Fibroblast of the aortic adventitia (primary cell): Measurements from ENCODE around the gene SPRING1. TPM values are rescaled to one million over a fixed set of nuclear protein-coding genes. Genes with fewer than 3 reads are reported as not detected.
A peak's percentile ranks its signal among the peaks of the same experiment; 100 is the strongest.

Experiments used
- DNase-seq: peaks from one replicate; pipeline ENCODE4 v3.0.0-alpha.2; 2010; ENCODE audit warnings: low read depth
- H3K4me3 ChIP-seq: 2 replicates; pipeline ENCODE4 v1.5.1; 2011; ENCODE audit warnings: low read depth, mild to moderate bottlenecking, control low read depth, low read length, moderate library complexity
- total RNA-seq: library from RNA; depleted of rRNA; stranded (reverse); fragments of >200 nt; gene quantifications from 2 replicates; pipeline ENCODE4 v1.2.3, GENCODE V29; 2012; ENCODE audit warnings: low replicate concordance
- TF ChIP-seq, protein P1 (sequence below): IDR thresholded peaks from 2 replicates; pipeline ENCODE4 v1.5.1; 2011; ENCODE audit warnings: mild to moderate bottlenecking, low read length, control low read depth, inconsistent platforms; ENCODE audit not compliant: insufficient read depth

The SPRING1 gene
- total RNA-seq, 1 donor: 24.4 TPM

DNA sequence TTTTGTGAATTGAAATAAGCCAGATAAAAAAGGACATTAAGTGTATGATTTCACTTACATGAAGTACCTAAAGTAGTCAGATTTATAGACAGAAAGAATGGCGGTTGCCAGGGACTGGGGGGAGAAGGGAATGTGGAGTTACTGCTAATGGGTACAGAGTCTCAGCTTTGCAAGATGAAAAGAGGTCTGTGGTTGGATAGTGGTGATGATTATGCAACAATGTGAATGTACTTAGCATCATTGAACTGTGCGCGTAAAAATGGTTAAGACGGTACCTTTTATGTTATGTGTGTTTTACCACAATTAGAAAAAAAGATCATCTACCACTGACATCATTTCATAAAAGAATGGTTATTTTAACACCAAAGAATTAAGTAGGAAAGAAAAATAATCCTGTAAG lies 36.2 kb upstream of the SPRING1 start:
- TF ChIP-seq, protein P1, sequence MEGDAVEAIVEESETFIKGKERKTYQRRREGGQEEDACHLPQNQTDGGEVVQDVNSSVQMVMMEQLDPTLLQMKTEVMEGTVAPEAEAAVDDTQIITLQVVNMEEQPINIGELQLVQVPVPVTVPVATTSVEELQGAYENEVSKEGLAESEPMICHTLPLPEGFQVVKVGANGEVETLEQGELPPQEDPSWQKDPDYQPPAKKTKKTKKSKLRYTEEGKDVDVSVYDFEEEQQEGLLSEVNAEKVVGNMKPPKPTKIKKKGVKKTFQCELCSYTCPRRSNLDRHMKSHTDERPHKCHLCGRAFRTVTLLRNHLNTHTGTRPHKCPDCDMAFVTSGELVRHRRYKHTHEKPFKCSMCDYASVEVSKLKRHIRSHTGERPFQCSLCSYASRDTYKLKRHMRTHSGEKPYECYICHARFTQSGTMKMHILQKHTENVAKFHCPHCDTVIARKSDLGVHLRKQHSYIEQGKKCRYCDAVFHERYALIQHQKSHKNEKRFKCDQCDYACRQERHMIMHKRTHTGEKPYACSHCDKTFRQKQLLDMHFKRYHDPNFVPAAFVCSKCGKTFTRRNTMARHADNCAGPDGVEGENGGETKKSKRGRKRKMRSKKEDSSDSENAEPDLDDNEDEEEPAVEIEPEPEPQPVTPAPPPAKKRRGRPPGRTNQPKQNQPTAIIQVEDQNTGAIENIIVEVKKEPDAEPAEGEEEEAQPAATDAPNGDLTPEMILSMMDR: no peak
- DNase-seq: no peak
- no peak overlapping the region for H3K4me3 ChIP-seq

- no peak overlapping the region for H3K4me3 ChIP-seq
- DNase-seq: peak; percentile 22
- TF ChIP-seq, protein P1: no peak
Measured at GRCh38 chr12:116773276-116773731, 35.4 kb upstream of the SPRING1 start.

- TF ChIP-seq, protein P1: no peak
- H3K4me3 ChIP-seq: no peak overlapping the region
- DNase-seq: no peak
Measured at GRCh38 chr12:116771651-116772050, 33.8 kb upstream of the SPRING1 start.

GRCh38 chr12:116766746-116767145 lies 28.9 kb upstream of the SPRING1 start:
- no peak overlapping the region for H3K4me3 ChIP-seq
- DNase-seq: no peak
- TF ChIP-seq, protein P1: no peak

- TF ChIP-seq, protein P1: no peak
Measured at GRCh38 chr12:116766285-116766684, 28.4 kb upstream of the SPRING1 start.

DNA sequence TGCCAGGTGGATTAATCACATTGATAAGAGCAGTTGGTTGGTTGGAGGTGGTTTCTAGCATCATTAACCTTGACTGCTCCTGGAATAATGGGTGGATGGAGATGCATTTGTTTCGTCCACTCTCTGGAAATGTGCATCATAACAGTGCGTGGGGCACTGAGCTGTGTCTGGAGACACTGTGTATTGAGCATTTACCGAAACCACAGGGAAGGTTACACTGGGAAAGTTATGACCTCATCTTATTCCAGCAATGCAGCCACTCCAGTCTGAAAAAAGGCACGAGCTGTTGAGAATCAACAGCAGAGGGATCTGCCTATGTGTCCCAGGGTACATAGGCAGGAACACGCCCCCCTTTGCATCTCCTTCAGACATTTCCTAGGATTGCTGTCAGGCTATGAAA lies 27.4 kb upstream of the SPRING1 start:
- H3K4me3 ChIP-seq: no peak overlapping the region
- TF ChIP-seq, protein P1: no peak
- DNase-seq: peak; percentile 8

More at GRCh38 chr12:116766285-116766684, 28.4 kb upstream of the SPRING1 start:
- H3K4me3 ChIP-seq: no peak overlapping the region
- DNase-seq: no peak

GRCh38 chr12:116761499-116761898 lies 23.6 kb upstream of the SPRING1 start:
- TF ChIP-seq, protein P1: no peak
- no peak overlapping the region for H3K4me3 ChIP-seq
- no peak for DNase-seq
